PC-9 (cell line): ENCODE measurements around the gene MRPS34. TPM values are rescaled to one million over a fixed set of nuclear protein-coding genes. Genes with fewer than 3 reads are reported as not detected.

Experiments used
- BruUV-seq: library from RNA; stranded (reverse); fragments of 400-500 nt; replicated peaks from 2 replicates; lab custom pipeline; 2021; lab: Mats Ljungman, UMichigan
- CTCF ChIA-PET: fragments of 300-600 bp; sonication (Branson Sonifier 250); formaldehyde crosslinking; loops from one replicate; lab custom pipeline; 2022; ENCODE audit warnings: antibody characterized with exemption; lab: Charles Lee
- POLR2A ChIA-PET: fragments of 300-600 bp; sonication (Branson Sonifier 250); formaldehyde crosslinking; loops from one replicate; lab custom pipeline; 2022; ENCODE audit warnings: antibody characterized with exemption; ENCODE audit not compliant: unreplicated experiment; lab: Charles Lee
- DNase-seq, 2 experiments: peaks; one replicate each; pipeline versions ENCODE4 v3.0.0 to v3.0.0-alpha.2; 2015 to 2022; ENCODE audit warnings: mixed read lengths in 1 of 2
- H2AFZ ChIP-seq: fragments of 200-600 bp; sonication (generic); 2 replicates; pipeline ENCODE4 v1.8.1; 2017; ENCODE audit warnings: antibody characterized with exemption
- H3F3A ChIP-seq: fragments of 200-600 bp; sonication (generic); 2 replicates; pipeline ENCODE4 v1.8.1; 2017; ENCODE audit warnings: antibody characterized with exemption, mild to moderate bottlenecking, low read depth; ENCODE audit not compliant: insufficient read depth
- H3K27ac ChIP-seq: fragments of 200-600 bp; sonication (generic); 2 replicates; pipeline ENCODE4 v1.6.1; 2016; ENCODE audit warnings: mixed run types
- H3K27me3 ChIP-seq: fragments of 200-600 bp; sonication (generic); 2 replicates; pipeline ENCODE4 v1.6.1; 2016; ENCODE audit warnings: low read depth, mixed run types; ENCODE audit not compliant: insufficient read depth
- H3K36me3 ChIP-seq: fragments of 200-600 bp; sonication (generic); 2 replicates; pipeline ENCODE4 v1.6.1; 2016; ENCODE audit warnings: low read depth, mixed run types
- H3K4me1 ChIP-seq: fragments of 200-600 bp; sonication (generic); replicated peaks from 2 replicates; pipeline ENCODE4 v1.6.1; 2016; ENCODE audit warnings: mixed run types; ENCODE audit not compliant: insufficient read depth
- H3K4me2 ChIP-seq: fragments of 200-600 bp; sonication (generic); 2 replicates; pipeline ENCODE4 v1.6.1; 2017; ENCODE audit warnings: mixed run types
- H3K4me3 ChIP-seq: fragments of 200-600 bp; sonication (generic); 2 replicates; pipeline ENCODE4 v1.6.1; 2016; ENCODE audit warnings: mixed run types
- H3K79me2 ChIP-seq: fragments of 200-600 bp; sonication (generic); 2 replicates; pipeline ENCODE4 v1.6.1; 2017; ENCODE audit warnings: low read depth, mixed run types
- H3K9me2 ChIP-seq: fragments of 200-600 bp; sonication (generic); 2 replicates; pipeline ENCODE4 v1.8.1; 2017; ENCODE audit warnings: mild to moderate bottlenecking; ENCODE audit not compliant: insufficient read depth
- H3K9me3 ChIP-seq: fragments of 200-600 bp; sonication (generic); 2 replicates; pipeline ENCODE4 v1.8.1; 2016; ENCODE audit warnings: low read depth; ENCODE audit not compliant: insufficient read depth
- H4K20me1 ChIP-seq: fragments of 200-600 bp; sonication (generic); 2 replicates; pipeline ENCODE4 v1.8.1; 2017; ENCODE audit not compliant: insufficient read depth
- CTCF ChIP-seq: fragments of 200-600 bp; sonication (generic); conservative IDR thresholded peaks from 2 replicates; pipeline ENCODE4 v1.6.1; 2017; ENCODE audit warnings: mixed run types, antibody characterized with exemption, mild to moderate bottlenecking, moderate library complexity
- EZH2 ChIP-seq: fragments of 200-600 bp; sonication (generic); IDR thresholded peaks from 2 replicates; pipeline ENCODE4 v1.8.0; 2017; ENCODE audit warnings: antibody characterized with exemption, low read depth
- intact Hi-C: fragments of 100-400 bp; cut with micrococcal nuclease; formaldehyde crosslinking; loops from one replicate; pipeline ENCODE4 v1.10.0; 2022; ENCODE audit not compliant: unreplicated experiment
- total RNA-seq: library from RNA; stranded (reverse); gene quantifications from 2 replicates; pipeline ENCODE4 v1.2.3, GENCODE V29; 2021

The MRPS34 gene
- total RNA-seq, 1 experiment from 2014 or later, result 201 TPM

GRCh38 chr16:1731603-1732002 is 41.3 kb downstream of the MRPS34 start:
- DNase-seq, result no peak
- Histone ChIP-seq H3F3A (peaks cover 17% of the 10 kb centered on the region), H3K4me1 (no peaks in the 10 kb centered on the region), H3K9me2 (no peaks in the 10 kb centered on the region), H3K4me2 (no peak overlapping the region), H3K9me3 (no peaks in the 10 kb centered on the region), H4K20me1 (no peaks in the 10 kb centered on the region), H3K27me3 (no peaks in the 10 kb centered on the region), H2AFZ (no peak overlapping the region), H3K4me3 (no peak overlapping the region), H3K27ac (no peak overlapping the region), H3K79me2 (no peaks in the 10 kb centered on the region), H3K36me3 (no peaks in the 10 kb centered on the region)
- ChIA-PET POLR2A (no interaction called here), CTCF (no interaction called here)
- intact Hi-C loops, result no loop called here
- no peak for TF ChIP-seq CTCF
- no peak for TF ChIP-seq EZH2
- BruUV-seq, result no TSS peak

- H4K20me1 ChIP-seq, result no peaks in the 10 kb centered on the region
- no peak for DNase-seq
- no peak overlapping the region for H3K4me3 ChIP-seq
- H3K9me3 ChIP-seq, result no peaks in the 10 kb centered on the region
- no peaks in the 10 kb centered on the region for H3K27me3 ChIP-seq
- no peaks in the 10 kb centered on the region for H3K9me2 ChIP-seq
- 0 out of 2 replicates have a peak, but pooled peaks cover 2% of the 10 kb centered on the region for H3K79me2 ChIP-seq
- no peak overlapping the region for H2AFZ ChIP-seq
- peaks cover 16% of the 10 kb centered on the region for H3F3A ChIP-seq
- TF ChIP-seq EZH2 (no peak), CTCF (no peak)
- intact Hi-C loops, result no loop called here
- POLR2A ChIA-PET, result no interaction called here
- CTCF ChIA-PET, result no interaction called here
- H3K4me1 ChIP-seq, result no peaks in the 10 kb centered on the region
- no peak overlapping the region for H3K4me2 ChIP-seq
- H3K27ac ChIP-seq, result no peak overlapping the region
- no TSS peak for BruUV-seq
- no peaks in the 10 kb centered on the region for H3K36me3 ChIP-seq
Measured at GRCh38 chr16:1731073-1731472, 41.9 kb downstream of the MRPS34 start.

- Histone ChIP-seq H2AFZ (no peak overlapping the region), H3K9me3 (no peaks in the 10 kb centered on the region), H3K27me3 (no peaks in the 10 kb centered on the region), H3K9me2 (no peaks in the 10 kb centered on the region), H4K20me1 (no peaks in the 10 kb centered on the region), H3K4me3 (no peak overlapping the region), H3K36me3 (no peaks in the 10 kb centered on the region), H3K79me2 (0 out of 2 replicates have a peak, but pooled peaks cover 3% of the 10 kb centered on the region), H3F3A (peaks cover under 1% of the 10 kb centered on the region; the same call in 1 of the 2 replicates), H3K4me2 (no peak overlapping the region), H3K4me1 (no peaks in the 10 kb centered on the region), H3K27ac (no peak overlapping the region)
- no TSS peak for BruUV-seq
- ChIA-PET CTCF (no interaction called here), POLR2A (no interaction called here)
- TF ChIP-seq CTCF (no peak), EZH2 (no peak)
- DNase-seq, result no peak
- intact Hi-C loops, result no loop called here
Measured at GRCh38 chr16:1729445-1729844, 43.5 kb downstream of the MRPS34 start.
